ENCODE results near the gene DUOX2.

DUOX2 gene

GRCh38 chr15:45155739-45156138, 41.8 kb upstream of the DUOX2 start:
- no peak for DNase-seq
- Histone ChIP-seq H3K9me3 (ENCODE audit: control extremely low read depth in 1 of 5, control insufficient read depth in 4 of 5, insufficient read depth in 2 of 5, low read depth in 1 of 5, low read length in 4 of 5) (no peaks in the 10 kb centered on the region), H3K4me3 (ENCODE audit: control insufficient read depth in 1 of 7, extremely low read depth in 1 of 7, insufficient read depth in 4 of 7, low read depth in 2 of 7, low read length in 6 of 7) (no peak overlapping the region), H3K27ac (ENCODE audit: insufficient read depth in 1 of 2, low read depth in 1 of 2, low read length in 2 of 2, poor library complexity in 1 of 2, severe bottlenecking in 2 of 2) (no peak overlapping the region), H3K4me1 (ENCODE audit: control extremely low read depth in 1 of 4, control insufficient read depth in 4 of 4, insufficient read depth in 4 of 4, low read length in 3 of 4) (no peaks in the 10 kb centered on the region), H3K27me3 (replicated peaks in 2 of 5; ENCODE audit: control insufficient read depth in 4 of 5, insufficient read depth in 5 of 5, low read length in 4 of 5) (no peaks in the 10 kb centered on the region), H3K36me3 (ENCODE audit: control insufficient read depth in 4 of 4, insufficient read depth in 4 of 4, low read length in 3 of 4) (no peaks in the 10 kb centered on the region)
- 94% methylated on average over 2 of the region's 8 CpGs for WGBS (ENCODE audit: insufficient coverage)
- CTCF ChIA-PET, result interaction anchor here (0.5 to 3.1 kb wide), 5 partner anchors 8 to 283 kb away, joined by 3 to 9 read pairs (median 4); no protein-coding TSS in a partner anchor
- POLR2A ChIA-PET, result no interaction called here

GRCh38 chr15:45151998-45152828, 38.2 kb upstream of the DUOX2 start:
- H3K4me3 ChIP-seq (ENCODE audit: control insufficient read depth in 1 of 7, extremely low read depth in 1 of 7, insufficient read depth in 4 of 7, low read depth in 2 of 7, low read length in 6 of 7), result no peak overlapping the region
- CTCF ChIA-PET, result no interaction called here
- whole genome bisulfite sequencing (ENCODE audit: insufficient coverage), result 98% methylated on average over 34 of the region's 36 CpGs
- no peak overlapping the region for H3K27ac ChIP-seq (ENCODE audit: insufficient read depth in 1 of 2, low read depth in 1 of 2, low read length in 2 of 2, poor library complexity in 1 of 2, severe bottlenecking in 2 of 2)
- no peaks in the 10 kb centered on the region for H3K36me3 ChIP-seq (ENCODE audit: control insufficient read depth in 4 of 4, insufficient read depth in 4 of 4, low read length in 3 of 4)
- H3K9me3 ChIP-seq (ENCODE audit: control extremely low read depth in 1 of 5, control insufficient read depth in 4 of 5, insufficient read depth in 2 of 5, low read depth in 1 of 5, low read length in 4 of 5), result no peaks in the 10 kb centered on the region
- DNase-seq, result no peak
- POLR2A ChIA-PET, result no interaction called here
- H3K27me3 ChIP-seq (replicated peaks in 2 of 5; ENCODE audit: control insufficient read depth in 4 of 5, insufficient read depth in 5 of 5, low read length in 4 of 5), result no peaks in the 10 kb centered on the region
- H3K4me1 ChIP-seq (ENCODE audit: control extremely low read depth in 1 of 4, control insufficient read depth in 4 of 4, insufficient read depth in 4 of 4, low read length in 3 of 4), result peaks cover 0 to 6% (median 4%) of the 10 kb centered on the region in 4 experiments

GRCh38 chr15:45150997-45151396, 37.0 kb upstream of the DUOX2 start:
- 100% methylated on average over 6 of the region's 6 CpGs for WGBS (ENCODE audit: insufficient coverage)
- Histone ChIP-seq H3K9me3 (ENCODE audit: control extremely low read depth in 1 of 5, control insufficient read depth in 4 of 5, insufficient read depth in 2 of 5, low read depth in 1 of 5, low read length in 4 of 5) (no peaks in the 10 kb centered on the region), H3K36me3 (ENCODE audit: control insufficient read depth in 4 of 4, insufficient read depth in 4 of 4, low read length in 3 of 4) (no peaks in the 10 kb centered on the region), H3K27me3 (replicated peaks in 2 of 5; ENCODE audit: control insufficient read depth in 4 of 5, insufficient read depth in 5 of 5, low read length in 4 of 5) (no peaks in the 10 kb centered on the region), H3K27ac (ENCODE audit: insufficient read depth in 1 of 2, low read depth in 1 of 2, low read length in 2 of 2, poor library complexity in 1 of 2, severe bottlenecking in 2 of 2) (no peak overlapping the region), H3K4me3 (ENCODE audit: control insufficient read depth in 1 of 7, extremely low read depth in 1 of 7, insufficient read depth in 4 of 7, low read depth in 2 of 7, low read length in 6 of 7) (no peak overlapping the region), H3K4me1 (ENCODE audit: control extremely low read depth in 1 of 4, control insufficient read depth in 4 of 4, insufficient read depth in 4 of 4, low read length in 3 of 4) (peaks cover 0 to 6% (median 4%) of the 10 kb centered on the region in 4 experiments)
- no peak for DNase-seq
- ChIA-PET POLR2A (no interaction called here), CTCF (no interaction called here)

GRCh38 chr15:45150481-45150880, 36.5 kb upstream of the DUOX2 start:
- Histone ChIP-seq H3K4me1 (ENCODE audit: control extremely low read depth in 1 of 4, control insufficient read depth in 4 of 4, insufficient read depth in 4 of 4, low read length in 3 of 4) (peaks cover 0 to 6% (median 4%) of the 10 kb centered on the region in 4 experiments), H3K27ac (ENCODE audit: insufficient read depth in 1 of 2, low read depth in 1 of 2, low read length in 2 of 2, poor library complexity in 1 of 2, severe bottlenecking in 2 of 2) (no peak overlapping the region), H3K27me3 (replicated peaks in 2 of 5; ENCODE audit: control insufficient read depth in 4 of 5, insufficient read depth in 5 of 5, low read length in 4 of 5) (no peaks in the 10 kb centered on the region), H3K36me3 (ENCODE audit: control insufficient read depth in 4 of 4, insufficient read depth in 4 of 4, low read length in 3 of 4) (no peaks in the 10 kb centered on the region), H3K4me3 (ENCODE audit: control insufficient read depth in 1 of 7, extremely low read depth in 1 of 7, insufficient read depth in 4 of 7, low read depth in 2 of 7, low read length in 6 of 7) (no peak overlapping the region), H3K9me3 (ENCODE audit: control extremely low read depth in 1 of 5, control insufficient read depth in 4 of 5, insufficient read depth in 2 of 5, low read depth in 1 of 5, low read length in 4 of 5) (no peaks in the 10 kb centered on the region)
- POLR2A ChIA-PET, result no interaction called here
- 92% methylated on average over 5 of the region's 6 CpGs for WGBS (ENCODE audit: insufficient coverage)
- CTCF ChIA-PET, result interaction anchor here (0.8 to 1.4 kb wide), 2 partner anchors 9 to 24 kb away, joined by 3 to 4 read pairs; no protein-coding TSS in a partner anchor
- DNase-seq, result no peak

- Histone ChIP-seq H3K27ac (ENCODE audit: insufficient read depth in 1 of 2, low read depth in 1 of 2, low read length in 2 of 2, poor library complexity in 1 of 2, severe bottlenecking in 2 of 2) (no peak overlapping the region), H3K9me3 (ENCODE audit: control extremely low read depth in 1 of 5, control insufficient read depth in 4 of 5, insufficient read depth in 2 of 5, low read depth in 1 of 5, low read length in 4 of 5) (no peaks in the 10 kb centered on the region), H3K4me3 (ENCODE audit: control insufficient read depth in 1 of 7, extremely low read depth in 1 of 7, insufficient read depth in 4 of 7, low read depth in 2 of 7, low read length in 6 of 7) (no peak overlapping the region), H3K27me3 (replicated peaks in 2 of 5; ENCODE audit: control insufficient read depth in 4 of 5, insufficient read depth in 5 of 5, low read length in 4 of 5) (peaks cover 0 to 2% (median 0%) of the 10 kb centered on the region in 5 experiments), H3K4me1 (ENCODE audit: control extremely low read depth in 1 of 4, control insufficient read depth in 4 of 4, insufficient read depth in 4 of 4, low read length in 3 of 4) (peaks cover 0 to 6% (median 4%) of the 10 kb centered on the region in 4 experiments), H3K36me3 (ENCODE audit: control insufficient read depth in 4 of 4, insufficient read depth in 4 of 4, low read length in 3 of 4) (no peaks in the 10 kb centered on the region)
- ChIA-PET CTCF (interaction anchor here (1.2 to 2.4 kb wide), 2 partner anchors 14 to 31 kb away, joined by 3 to 11 read pairs; no protein-coding TSS in a partner anchor), POLR2A (no interaction called here)
- no CpG with 5 or more reads among the region's 1 CpG for WGBS (ENCODE audit: insufficient coverage)
- DNase-seq, result no peak
Measured at GRCh38 chr15:45149060-45149459, 35.1 kb upstream of the DUOX2 start.

GRCh38 chr15:45148076-45149059, 34.4 kb upstream of the DUOX2 start:
- H3K4me3 ChIP-seq (ENCODE audit: control insufficient read depth in 1 of 7, extremely low read depth in 1 of 7, insufficient read depth in 4 of 7, low read depth in 2 of 7, low read length in 6 of 7), result no peak overlapping the region
- H3K9me3 ChIP-seq (ENCODE audit: control extremely low read depth in 1 of 5, control insufficient read depth in 4 of 5, insufficient read depth in 2 of 5, low read depth in 1 of 5, low read length in 4 of 5), result no peaks in the 10 kb centered on the region
- H3K27ac ChIP-seq (ENCODE audit: insufficient read depth in 1 of 2, low read depth in 1 of 2, low read length in 2 of 2, poor library complexity in 1 of 2, severe bottlenecking in 2 of 2), result no peak overlapping the region
- peaks cover 0 to 2% (median 0%) of the 10 kb centered on the region in 5 experiments for H3K27me3 ChIP-seq (replicated peaks in 2 of 5; ENCODE audit: control insufficient read depth in 4 of 5, insufficient read depth in 5 of 5, low read length in 4 of 5)
- peaks cover 0 to 6% (median 4%) of the 10 kb centered on the region in 4 experiments for H3K4me1 ChIP-seq (ENCODE audit: control extremely low read depth in 1 of 4, control insufficient read depth in 4 of 4, insufficient read depth in 4 of 4, low read length in 3 of 4)
- DNase-seq, result no peak
- WGBS (ENCODE audit: insufficient coverage), result 98% methylated on average over 10 of the region's 12 CpGs
- POLR2A ChIA-PET, result no interaction called here
- H3K36me3 ChIP-seq (ENCODE audit: control insufficient read depth in 4 of 4, insufficient read depth in 4 of 4, low read length in 3 of 4), result no peaks in the 10 kb centered on the region
- CTCF ChIA-PET, result interaction anchor here (1.2 to 2.4 kb wide), 2 partner anchors 14 to 30 kb away, joined by 3 to 11 read pairs; no protein-coding TSS in a partner anchor

Data from common myeloid progenitor, CD34-positive (primary cell).